Kidney capillary endothelial cell (primary cell): ENCODE measurements around the gene SGSH.
"Not testable (repeated sequence)": the region's sequence is repeated elsewhere in the genome, so short reads cannot be mapped to it uniquely, and the experiment has no call there.

Experiments used
- DNase-seq: peaks from one replicate; pipeline ENCODE4 v3.0.0-alpha.2; 2018; ENCODE audit warnings: low spot score

The SGSH gene

GRCh38 chr17:80253631-80254395, 33.7 kb upstream of the SGSH start:
- DNase-seq: no peak

DNA sequence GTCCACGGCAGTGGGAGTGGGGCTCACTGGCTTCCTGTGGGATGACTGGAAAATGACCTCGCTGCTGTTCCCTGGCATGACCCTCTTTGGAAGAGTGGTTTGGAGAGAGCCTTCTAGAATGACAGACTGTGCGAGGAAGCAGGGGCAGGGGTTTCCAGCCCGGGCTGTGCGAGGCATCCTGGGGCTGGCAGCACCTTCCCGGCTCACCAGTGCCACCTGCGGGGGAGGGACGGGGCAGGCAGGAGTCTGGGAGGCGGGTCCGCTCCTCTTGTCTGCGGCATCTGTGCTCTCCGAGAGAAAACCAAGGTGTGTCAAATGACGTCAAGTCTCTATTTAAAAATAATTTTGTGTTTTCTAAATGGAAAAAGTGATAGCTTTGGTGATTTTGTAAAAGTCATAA, 32.7 kb upstream of the SGSH start:
- no peak for DNase-seq

- DNase-seq: no peak
Observed at GRCh38 chr17:80251966-80252365, 31.8 kb upstream of the SGSH start.

DNA sequence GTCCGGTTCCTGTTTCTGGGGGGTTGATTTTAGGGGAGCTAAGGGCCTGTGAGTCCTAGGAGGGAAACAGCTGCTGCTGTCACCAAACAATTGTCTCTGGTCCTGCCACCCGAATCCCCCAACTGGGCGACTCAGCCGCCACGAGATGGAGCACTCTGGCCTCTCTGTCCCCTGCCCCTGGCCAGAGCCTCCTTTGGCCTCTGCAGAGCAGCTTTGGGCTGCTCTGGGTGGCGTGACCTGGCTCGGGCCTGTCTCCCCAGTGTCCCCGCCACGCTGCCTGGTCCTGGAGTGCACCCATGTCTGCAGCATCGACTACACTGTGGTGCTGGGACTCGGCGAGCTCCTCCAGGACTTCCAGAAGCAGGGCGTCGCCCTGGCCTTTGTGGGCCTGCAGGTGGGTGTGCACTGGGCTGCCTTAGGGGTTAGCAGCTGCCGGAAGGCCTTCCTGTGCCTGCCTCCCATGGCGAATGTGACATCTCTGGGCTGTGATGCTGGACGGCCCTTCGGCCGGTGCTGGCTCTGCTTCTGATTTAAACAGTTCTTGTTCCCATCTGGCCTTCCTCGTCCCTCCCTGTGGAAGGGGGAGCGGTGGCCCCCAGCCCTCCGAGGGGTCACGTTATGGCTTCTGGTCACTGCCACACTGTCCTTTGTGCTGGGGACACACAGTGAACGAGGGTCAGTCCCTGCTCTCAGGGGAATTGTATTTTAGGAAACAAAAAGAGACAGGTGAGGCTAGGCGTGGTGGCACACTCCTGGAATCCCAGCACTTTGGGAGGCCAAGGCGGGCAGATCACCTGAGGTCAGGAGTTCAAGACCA, 29.0 kb upstream of the SGSH start:
- DNase-seq: no peak

DNA sequence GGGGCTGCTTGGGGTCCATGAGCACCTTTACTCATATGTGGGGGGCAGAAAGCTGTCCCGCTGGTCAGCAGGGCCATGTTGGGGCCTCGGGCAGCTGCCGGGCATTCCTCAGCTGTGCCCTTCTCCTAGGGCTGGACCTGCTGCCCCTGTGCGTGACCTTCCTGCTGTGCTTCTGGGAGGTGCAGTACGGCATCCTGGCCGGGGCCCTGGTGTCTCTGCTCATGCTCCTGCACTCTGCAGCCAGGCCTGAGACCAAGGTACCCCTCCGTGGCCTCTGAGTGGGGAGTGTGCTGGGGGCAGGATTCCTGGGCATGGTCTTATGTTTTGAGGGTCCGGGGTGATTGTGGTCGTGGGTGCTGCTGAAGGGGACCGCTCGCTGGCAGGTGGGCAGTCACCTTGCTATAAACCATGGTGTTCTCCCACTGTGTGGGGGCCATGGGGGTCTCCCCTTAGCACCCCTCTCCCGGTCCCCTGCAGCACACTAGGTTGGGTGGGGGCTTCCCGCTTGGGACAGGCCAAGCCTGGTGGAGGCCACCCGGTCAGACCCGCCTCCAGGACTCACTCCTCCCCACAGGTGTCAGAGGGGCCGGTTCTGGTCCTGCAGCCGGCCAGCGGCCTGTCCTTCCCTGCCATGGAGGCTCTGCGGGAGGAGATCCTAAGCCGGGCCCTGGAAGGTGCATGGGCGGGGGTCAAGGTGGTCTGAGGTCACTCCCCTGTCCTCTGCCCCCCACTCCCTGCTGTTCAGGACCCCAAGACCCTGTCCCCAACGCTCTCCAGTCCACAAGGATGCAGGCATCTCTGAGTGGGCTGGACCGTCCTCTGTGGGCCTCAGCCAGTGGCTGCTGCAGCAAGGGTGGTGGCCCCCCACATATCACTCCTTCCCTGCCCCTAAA, 28.1 kb upstream of the SGSH start:
- no peak for DNase-seq

GRCh38 chr17:80247561-80247960, 27.4 kb upstream of the SGSH start:
- DNase-seq: no peak

DNA sequence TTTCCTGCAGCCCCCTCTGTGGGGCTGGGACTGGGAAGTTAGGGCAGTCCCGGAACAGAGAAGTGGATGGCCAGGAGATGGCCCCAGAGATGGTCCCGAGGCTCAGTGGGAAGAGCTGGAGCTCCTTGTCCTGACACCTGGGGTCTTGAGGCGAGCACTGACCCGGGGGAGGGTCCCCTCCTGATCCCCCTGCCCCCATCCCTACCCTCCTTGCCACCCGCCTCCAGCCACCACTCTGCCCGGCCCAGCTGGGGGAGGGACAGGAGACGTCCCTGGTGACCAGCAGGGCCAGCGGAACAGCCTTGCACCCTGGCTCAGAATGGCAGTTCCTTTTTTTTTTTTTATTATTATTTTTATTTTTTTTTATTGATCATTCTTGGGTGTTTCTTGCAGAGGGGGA, 26.6 kb upstream of the SGSH start:
- DNase-seq: no peak

- no peak for DNase-seq
Observed at GRCh38 chr17:80246266-80246681, 26.1 kb upstream of the SGSH start.

- DNase-seq: no peak
Observed at GRCh38 chr17:80245566-80246265, 25.6 kb upstream of the SGSH start.

- no peak for DNase-seq
Observed at GRCh38 chr17:80244871-80245509, 24.9 kb upstream of the SGSH start.

DNA sequence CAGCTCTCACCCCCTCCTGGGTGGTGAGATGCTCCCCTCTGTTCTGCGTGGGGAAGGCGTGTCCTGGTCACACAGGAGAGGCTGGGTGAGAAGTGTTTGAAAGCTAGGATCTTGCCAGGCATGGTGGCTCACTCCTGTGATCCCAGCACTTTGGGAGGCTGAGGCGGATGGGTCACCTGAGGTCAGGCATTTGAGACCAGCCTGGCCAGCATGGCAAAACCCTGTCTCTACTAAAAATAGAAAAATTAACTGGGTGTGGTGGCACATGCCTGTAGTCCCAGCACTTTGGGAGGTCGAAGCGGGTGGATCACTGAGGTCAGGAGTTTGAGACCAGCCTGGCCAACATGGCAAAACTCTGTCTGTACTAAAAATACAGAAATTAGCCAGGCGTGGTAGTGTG, 24.3 kb upstream of the SGSH start:
- DNase-seq: not testable (repeated sequence)

- no peak for DNase-seq
Observed at GRCh38 chr17:80243526-80244433, 23.6 kb upstream of the SGSH start.

DNA sequence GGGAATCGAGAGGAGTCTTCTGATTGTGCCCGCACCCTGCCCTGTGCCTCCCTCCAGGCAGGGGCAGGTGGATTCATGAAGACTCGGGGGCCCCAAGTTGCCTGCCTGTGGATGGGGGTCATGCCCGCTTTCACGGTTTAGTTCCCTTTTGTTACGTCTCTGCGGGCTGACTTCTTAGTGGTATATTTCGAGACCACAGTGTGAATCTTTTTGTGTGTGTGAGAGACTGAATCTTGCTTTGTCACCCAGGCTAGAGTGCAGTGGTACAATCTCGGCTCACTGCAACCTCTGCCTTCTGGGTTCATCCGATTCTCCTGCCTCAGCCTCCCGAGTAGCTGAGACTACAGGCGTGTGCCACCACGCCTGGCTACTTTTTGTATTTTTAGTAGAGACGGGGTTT, 22.4 kb upstream of the SGSH start:
- DNase-seq: no peak

DNA sequence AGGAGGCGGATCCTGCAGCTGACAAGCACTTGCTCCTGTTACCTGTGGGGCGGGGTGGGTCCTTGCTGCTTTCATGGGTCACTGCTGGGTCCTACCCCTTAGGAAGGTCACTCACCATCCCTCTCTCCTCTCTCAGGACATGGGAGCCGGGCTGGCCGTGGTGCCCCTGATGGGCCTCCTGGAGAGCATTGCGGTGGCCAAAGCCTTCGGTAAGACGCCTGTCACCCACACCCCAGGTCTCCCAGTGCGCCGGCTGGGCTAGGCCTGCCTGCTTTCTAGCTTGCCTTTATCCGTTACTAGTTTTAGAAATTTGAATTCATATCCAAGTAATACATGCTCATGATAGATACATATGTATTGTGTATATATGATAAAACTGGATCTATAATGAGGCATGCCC, 17.3 kb upstream of the SGSH start:
- no peak for DNase-seq

- DNase-seq: no peak
Observed at GRCh38 chr17:80236911-80237310, 16.8 kb upstream of the SGSH start.

GRCh38 chr17:80233202-80233601, 13.1 kb upstream of the SGSH start:
- no peak for DNase-seq

- no peak for DNase-seq
Observed at GRCh38 chr17:80232438-80232837, 12.3 kb upstream of the SGSH start.

- DNase-seq: no peak
Observed at GRCh38 chr17:80229011-80229410, 8.9 kb upstream of the SGSH start.

DNA sequence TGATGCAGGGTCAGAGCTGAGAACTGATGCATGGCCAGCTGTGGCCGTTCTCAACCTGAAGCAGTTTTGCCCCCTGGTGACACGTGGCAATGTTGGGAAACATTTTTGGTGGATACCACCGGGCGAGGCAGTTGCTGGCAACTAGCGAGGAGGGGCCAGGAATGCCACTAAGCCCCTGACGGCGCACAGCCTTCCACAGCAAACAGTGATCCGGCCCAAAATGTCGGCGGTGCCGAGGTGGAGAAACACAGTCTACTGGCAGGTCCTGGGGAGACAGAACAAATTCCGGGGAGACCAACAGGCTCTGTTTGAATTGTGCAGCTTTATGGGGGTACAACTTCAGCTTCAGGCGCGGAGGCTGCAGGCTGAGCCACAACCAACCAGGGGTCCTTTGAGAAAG, 8.3 kb upstream of the SGSH start:
- no peak for DNase-seq

DNA sequence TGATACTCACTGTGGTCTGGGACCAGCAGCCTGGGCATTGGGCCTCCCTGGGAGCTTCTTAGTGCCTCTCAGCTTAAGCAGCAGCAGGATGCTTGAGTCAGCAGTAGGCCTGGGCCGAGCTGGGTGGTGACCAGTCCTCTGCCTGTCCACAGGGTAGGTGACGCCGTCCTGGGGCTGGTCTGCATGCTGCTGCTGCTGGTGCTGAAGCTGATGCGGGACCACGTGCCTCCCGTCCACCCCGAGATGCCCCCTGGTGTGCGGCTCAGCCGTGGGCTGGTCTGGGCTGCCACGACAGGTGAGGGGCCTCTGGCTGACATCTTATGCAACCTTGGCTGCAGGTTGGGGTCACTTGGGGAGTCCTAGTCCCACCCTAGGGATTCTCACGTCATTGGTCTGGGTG, 7.5 kb upstream of the SGSH start:
- DNase-seq: no peak
